CD4-positive, alpha-beta T cell treated with Interleukin-6 for 4 hours (primary cell): ENCODE data around the gene IDH3G.
"Not testable (repeated sequence)": the region's sequence is repeated elsewhere in the genome, so short reads cannot be mapped to it uniquely, and the experiment has no call there.

Experiments used
- DNase-seq: peaks from one replicate; pipeline ENCODE4 v3.0.0-alpha.2; 2020; ENCODE audit warnings: mixed read lengths

Gene IDH3G

GRCh38 chrX:153749017-153749416 is 45.2 kb downstream of the IDH3G start:
- DNase-seq = not testable (repeated sequence)

- DNase-seq = not testable (repeated sequence)
Observed at GRCh38 chrX:153746991-153747390, 47.2 kb downstream of the IDH3G start.

GRCh38 chrX:153746359-153746758 is 47.8 kb downstream of the IDH3G start:
- DNase-seq = no peak

GRCh38 chrX:153745067-153745433 is 49.1 kb downstream of the IDH3G start:
- not testable (repeated sequence) for DNase-seq

DNA sequence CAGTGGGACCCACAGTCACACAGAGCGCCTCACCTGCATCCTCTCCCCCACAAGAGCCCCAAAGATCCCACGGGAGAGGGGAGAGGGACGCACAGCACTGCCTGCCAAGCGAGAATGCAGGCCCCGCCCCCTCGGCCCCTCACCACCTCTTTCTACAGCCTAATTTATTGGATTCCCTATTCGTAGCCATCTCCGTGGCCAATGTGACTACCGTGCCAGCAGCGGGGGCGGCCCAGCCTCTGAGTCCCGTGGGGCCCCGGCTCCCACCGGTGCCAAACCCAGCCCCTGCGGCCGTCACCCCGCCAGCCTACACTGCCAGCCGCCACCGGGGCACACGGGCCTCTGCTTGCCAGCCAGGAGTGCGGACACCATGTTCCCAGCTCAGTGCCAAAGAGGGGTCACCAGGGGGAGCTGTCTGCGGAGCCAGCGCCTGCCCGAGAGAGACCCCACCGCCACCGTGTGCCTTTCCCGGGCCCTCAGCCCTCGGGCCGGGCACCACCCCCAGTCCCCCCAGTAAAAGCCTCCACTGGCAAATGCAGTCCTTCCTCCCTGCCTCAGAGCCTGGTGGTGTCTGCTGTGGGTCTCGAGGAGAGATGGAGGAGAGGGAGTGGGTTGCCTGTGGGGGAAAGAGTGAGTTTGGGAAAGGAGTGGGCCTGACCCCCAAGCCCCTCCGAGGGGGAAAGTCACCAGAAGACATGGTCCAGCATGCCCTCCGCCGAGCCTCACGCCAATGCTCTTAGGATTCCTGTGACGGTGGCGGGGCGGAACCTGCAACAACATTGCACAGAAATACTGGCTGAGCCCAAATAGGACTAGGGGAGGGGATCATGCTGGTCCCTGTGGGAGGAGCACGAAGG is 49.7 kb downstream of the IDH3G start:
- no peak for DNase-seq

DNA sequence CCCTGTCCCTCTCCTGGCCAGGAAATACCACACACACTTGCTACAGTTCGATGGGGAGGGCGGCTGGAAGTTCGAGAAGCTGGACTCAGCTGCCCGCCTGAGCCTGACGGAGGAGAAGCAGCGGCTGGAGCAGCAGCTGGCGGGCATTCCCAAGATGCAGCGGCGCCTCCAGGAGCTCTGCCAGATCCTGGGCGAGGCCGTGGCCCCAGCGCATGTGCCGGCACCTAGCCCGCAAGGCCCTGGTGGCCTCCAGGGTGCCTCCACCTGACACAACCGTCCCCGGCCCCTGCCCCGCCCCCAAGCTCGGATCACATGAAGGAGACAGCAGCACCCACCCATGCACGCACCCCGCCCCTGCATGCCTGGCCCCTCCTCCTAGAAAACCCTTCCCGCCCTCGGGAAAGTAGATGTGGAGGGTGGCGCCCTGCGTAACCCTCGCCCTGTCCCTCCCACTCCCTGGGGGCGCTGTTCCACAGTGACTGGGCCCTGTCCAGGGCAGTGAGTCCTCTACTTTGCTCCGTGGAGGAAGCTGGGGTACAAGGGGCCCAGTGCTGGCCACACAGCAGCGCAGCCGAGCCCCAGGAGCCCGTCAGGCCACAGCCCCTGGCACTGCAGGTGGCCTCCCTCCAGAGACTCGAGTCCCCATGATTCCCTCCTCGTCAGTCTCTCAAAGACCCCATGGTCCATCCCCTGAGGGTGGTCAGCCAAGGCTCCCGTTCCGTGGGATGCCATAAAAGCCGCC is 50.5 kb downstream of the IDH3G start:
- not testable (repeated sequence) for DNase-seq

- DNase-seq = not testable (repeated sequence)
Observed at GRCh38 chrX:153742796-153743467, 51.2 kb downstream of the IDH3G start.

DNA sequence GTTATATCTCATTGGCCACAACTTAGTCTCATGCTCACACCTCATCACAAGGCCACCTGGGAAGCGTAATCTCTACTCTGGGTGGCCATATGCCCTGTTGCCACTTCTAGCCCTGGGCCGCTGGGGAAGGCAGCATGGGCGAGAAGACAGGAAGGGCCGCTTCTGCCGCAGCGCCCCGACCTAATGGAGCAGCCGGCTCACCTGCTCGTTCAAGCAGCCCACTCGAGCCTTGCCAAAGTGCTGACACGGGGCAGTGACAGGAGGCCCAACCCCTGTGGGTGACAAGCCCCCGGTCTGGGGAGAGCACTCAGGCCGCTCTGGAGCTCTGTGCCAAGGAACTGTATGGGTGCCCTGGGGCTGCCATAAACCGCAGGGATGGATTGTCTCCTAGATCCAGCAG is 52.1 kb downstream of the IDH3G start:
- DNase-seq = not testable (repeated sequence)

GRCh38 chrX:153741446-153741845 is 52.7 kb downstream of the IDH3G start:
- DNase-seq = no peak

DNA sequence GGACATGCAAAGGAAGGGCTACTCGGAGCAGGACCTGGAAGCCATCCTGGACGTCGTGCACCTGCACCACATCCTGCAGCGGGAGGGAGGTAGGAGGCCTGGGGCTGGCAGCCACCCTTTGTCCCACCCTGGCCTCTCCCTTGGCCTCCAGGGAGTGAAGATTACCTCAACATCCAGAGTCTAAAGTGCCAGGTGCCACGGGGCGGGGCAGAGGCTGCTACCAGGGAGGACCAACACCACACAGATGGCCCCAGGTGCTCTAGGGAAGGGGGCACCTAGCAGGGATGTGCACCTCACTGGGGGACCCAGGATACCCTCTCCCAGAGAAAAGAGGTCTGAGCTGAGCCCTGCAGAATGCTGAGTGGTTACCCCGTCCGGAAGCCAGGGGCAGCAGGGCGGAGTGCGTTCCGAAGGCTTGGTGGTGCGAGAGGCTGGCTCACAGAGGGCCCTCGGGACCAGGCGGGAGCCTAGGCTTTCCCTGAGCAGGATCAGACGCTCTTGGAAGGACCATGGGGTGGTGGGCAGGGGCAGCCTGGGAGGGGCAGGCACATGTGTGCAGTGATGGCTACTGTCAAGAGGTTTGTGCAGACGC is 53.4 kb downstream of the IDH3G start:
- no peak for DNase-seq

- peak; percentile 63 for DNase-seq
Observed at GRCh38 chrX:153739754-153740486, 54.3 kb downstream of the IDH3G start.

DNA sequence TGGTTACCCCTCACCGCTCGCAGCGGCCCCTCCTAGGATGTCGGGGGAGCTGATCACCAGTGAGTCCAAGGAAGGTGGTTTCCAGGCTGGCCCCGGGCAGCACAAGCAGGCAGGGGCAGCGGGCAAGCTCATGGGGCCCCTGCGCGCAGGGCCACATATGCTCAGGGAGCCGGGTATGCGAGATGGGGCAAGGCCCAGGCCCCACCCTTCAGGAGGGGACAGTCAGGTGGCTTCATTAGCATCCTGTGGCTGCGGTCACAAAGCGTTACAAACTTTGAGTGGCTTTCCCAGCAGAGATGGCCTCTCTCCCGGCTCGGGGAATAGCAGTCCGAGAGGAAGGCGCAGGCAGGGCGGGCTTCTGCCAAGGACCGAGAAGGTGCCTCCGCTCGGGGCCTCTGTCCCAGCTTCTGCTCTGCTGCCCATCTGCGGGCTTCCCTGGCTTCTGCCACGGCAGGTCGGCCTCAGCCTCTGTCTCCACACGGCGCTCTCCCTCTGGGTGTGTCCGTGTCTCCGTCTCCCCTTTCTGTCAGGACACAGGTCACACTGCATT is 56.0 kb downstream of the IDH3G start:
- DNase-seq = no peak

DNA sequence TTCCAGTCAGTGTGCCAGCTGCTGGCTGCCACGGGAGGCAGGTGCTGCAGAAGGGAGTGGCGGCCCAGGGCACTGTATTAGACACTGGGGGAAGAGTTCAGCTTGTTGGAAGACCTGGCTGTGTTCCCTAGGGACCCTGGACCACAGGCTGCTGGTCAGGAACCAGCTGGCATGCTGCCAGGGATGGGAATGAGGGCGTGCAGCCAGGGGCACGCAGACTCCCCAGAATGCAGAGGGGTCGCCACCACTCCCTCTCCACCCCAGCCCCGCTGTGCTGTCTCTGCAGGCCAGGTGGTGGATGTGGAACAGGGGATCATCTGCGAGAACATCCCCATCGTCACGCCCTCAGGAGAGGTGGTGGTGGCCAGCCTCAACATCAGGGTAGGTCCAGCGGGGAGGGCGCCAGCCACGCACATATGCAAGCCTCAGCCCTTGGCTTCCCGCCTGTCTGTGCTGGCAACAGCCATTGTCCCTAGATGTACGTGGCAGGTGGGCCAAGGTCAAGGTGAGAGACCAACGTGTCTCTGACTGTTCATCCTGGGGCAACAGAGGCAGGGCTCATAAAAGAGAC is 57.2 kb downstream of the IDH3G start:
- no peak for DNase-seq

- DNase-seq = no peak
Observed at GRCh38 chrX:153736071-153736820, 57.9 kb downstream of the IDH3G start.
